HG03457 (cell line): ENCODE data around the gene ERAL1.
"Not testable (repeated sequence)": the region's sequence is repeated elsewhere in the genome, so short reads cannot be mapped to it uniquely, and the experiment has no call there.

Experiments used
- ATAC-seq: cut with Tn5 transposase; IDR thresholded peaks from one replicate; pipeline ENCODE4 v1.9.1; 2021; ENCODE audit warnings: moderate number of reproducible peaks; ENCODE audit not compliant: unreplicated experiment

Gene ERAL1

GRCh38 chr17:28854457-28855335 lies at the start of gene ERAL1:
TSS of gene ERAL1 (plus strand) at chr17:28855016. CDS start at chr17:28855035, 19 bp downstream.
- ATAC-seq: no peak

GRCh38 chr17:28807925-28808634 lies 46.7 kb upstream of the ERAL1 start:
- no peak for ATAC-seq

GRCh38 chr17:28810437-28810836 lies 44.4 kb upstream of the ERAL1 start:
- no peak for ATAC-seq

DNA sequence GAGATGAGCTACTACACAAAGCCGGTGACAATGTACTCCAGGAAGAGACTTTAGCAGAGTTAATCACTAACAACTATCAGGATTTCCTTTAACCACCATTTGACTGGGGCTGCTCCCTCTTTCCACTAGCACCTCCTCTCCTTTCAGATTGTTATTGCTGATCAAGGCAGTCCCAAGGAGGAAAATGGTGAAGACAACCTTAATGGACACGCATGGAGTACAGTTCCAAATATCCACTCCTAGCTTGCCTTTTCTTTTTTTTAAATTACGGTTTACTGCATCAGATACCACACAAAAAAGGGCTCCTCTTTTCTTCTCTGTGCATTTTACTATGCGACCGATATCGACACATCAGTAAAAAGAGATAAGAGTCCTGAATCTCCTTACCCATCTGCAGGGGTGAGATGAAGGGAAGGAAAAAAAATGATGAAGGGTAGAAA lies 43.1 kb upstream of the ERAL1 start:
- ATAC-seq: peak; percentile 16

GRCh38 chr17:28812091-28812747 lies 42.6 kb upstream of the ERAL1 start:
- ATAC-seq: peak; percentile 88

DNA sequence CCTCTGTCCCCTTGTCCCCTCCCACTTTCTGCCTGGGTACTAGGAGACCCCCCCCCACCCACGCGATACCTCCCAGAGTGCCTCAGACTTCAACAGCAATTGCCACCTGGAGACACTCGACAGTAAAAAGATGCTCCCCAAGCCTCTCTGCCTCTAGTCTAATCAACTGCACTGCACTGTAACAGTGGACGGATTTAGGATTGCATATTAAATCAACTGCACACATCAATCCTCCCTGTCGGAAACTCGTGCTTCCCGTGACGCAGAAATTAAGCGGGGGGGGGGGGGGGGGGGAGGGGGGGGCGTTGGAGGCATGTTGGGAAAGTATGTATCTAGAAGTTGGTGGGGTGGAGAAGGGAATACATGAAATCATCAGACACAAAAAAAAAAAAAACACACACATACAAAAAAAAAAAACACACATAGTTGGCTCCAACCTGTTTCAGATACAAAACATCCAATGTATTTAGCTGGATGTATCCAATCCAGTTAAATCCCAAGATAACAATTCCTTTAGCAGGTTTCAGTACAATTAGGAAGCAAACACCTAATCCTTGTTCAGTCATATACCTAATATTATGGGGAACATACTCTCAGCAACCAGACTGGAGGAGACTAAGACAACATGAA lies 42.0 kb upstream of the ERAL1 start:
- no peak for ATAC-seq

DNA sequence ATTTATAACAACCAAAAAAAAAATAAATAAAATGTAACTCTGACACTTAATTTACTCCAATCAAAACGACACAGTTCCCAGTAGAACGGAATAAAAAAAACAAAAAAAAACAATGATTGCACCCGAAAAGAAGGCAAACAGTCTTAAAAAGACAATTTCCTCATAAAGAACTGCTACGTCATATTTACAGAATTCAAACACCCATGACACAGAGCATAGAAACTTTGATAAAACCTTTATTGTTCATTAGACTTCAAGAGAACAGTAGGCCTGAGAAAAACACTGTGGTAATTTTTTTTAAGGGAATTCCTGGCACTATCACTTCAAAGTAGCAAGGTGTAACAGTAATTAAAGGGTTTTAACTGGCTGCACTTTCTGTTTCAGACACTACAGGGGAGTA lies 38.3 kb upstream of the ERAL1 start:
- ATAC-seq: no peak

- ATAC-seq: no peak
Measured at GRCh38 chr17:28818819-28819221, 36.0 kb upstream of the ERAL1 start.

DNA sequence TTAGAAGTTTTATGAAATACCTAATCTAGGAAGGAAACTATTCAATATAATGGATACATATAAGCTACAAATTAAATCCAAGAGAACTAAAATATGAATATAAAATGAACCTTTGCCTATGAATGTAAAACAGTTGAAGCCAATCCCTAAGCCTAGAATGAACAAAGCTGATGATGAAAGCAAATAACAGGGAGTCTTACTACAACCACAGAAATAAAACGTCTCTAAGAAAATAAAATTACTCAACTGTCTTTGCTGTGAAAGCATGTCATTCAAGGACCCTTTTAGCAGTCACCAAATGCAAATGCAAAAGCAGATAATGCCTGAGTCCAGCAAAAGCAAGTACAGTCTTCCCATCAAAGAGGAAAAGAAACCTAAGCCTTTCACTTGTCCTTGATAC lies 35.2 kb upstream of the ERAL1 start:
- ATAC-seq: no peak

DNA sequence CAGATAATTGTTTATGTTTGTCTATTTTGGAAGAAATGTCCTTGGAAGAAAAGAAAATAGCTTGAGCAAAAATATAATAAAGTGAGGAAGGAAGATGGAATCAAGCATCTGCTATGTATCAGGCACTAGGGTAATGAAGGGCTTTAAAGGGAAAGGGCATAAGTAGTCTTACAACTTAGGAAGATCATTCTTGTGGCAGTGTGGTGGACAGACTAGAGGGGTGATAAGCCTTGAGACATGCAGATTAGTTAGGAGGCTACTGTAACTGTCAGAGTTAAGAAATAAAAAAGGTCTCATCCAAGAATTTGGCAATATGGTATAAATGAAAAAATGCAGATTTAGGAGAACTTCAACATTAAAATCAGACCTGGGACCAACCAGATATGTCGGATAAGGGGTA lies 27.1 kb upstream of the ERAL1 start:
- no peak for ATAC-seq

GRCh38 chr17:28828294-28829040 lies 26.3 kb upstream of the ERAL1 start:
- ATAC-seq: no peak

GRCh38 chr17:28834420-28834819 lies 20.4 kb upstream of the ERAL1 start:
- ATAC-seq: no peak

DNA sequence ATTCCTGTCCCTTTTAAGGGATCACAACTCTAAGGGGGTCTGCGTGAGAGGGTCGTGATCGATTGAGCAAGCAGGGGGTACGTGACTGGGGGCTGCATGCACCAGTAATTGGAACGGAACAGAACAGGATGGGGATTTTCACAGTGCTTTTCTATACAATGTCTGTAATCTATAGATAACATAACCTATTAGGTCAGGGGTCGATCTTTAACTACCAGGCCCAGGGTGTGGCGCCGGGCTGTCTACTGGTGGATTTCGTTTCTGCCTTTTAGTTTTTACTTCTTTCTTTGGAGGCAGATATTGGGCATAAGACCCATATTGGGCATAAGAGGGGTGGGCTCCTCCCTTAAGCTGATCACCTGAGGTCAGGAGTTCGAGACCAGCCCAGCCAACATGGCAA lies 18.3 kb upstream of the ERAL1 start:
- ATAC-seq: not testable (repeated sequence)

DNA sequence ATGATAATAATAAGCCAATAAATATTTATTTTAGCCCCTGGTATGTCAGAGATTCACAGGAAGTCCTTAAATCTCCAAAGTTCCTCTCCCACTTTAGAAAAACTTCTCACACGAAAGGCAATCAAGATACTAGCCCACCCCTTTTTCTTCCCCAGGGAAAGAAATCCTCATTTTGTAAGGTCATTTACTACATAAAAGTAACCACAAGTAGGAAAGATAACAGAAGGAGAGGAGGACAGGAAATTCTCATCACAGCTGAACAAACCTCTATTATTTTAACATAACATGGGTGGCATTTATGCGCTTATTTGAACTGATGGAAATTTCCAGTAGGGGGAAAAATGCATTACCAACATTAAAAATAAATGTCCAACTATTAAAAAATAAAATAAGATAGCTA lies 15.6 kb upstream of the ERAL1 start:
- ATAC-seq: no peak

GRCh38 chr17:28841901-28842281 lies 12.9 kb upstream of the ERAL1 start:
- ATAC-seq: no peak

GRCh38 chr17:28842282-28843012 lies 12.4 kb upstream of the ERAL1 start, which contains the start of gene FAM222B:
TSS of gene FAM222B (minus strand) at chr17:28842790. CDS start at chr17:28766667, 76,123 bp downstream.
- no peak for ATAC-seq

DNA sequence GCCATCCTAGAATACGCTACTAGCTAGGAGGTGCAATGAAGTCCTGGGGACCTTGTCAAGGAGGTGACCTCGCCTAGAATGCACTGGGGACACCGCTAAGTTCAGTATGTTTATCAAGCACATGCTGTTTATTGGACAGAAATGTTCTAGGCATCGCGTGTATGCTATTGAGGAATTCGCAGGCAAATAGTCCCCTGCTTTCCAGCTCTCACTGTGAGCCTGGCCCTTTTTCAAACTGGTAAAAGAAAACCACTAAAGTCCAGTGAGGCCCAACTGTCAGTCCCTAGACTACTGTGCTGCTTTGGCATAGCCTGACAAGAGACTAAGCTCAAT lies 11.0 kb upstream of the ERAL1 start:
- ATAC-seq: no peak

DNA sequence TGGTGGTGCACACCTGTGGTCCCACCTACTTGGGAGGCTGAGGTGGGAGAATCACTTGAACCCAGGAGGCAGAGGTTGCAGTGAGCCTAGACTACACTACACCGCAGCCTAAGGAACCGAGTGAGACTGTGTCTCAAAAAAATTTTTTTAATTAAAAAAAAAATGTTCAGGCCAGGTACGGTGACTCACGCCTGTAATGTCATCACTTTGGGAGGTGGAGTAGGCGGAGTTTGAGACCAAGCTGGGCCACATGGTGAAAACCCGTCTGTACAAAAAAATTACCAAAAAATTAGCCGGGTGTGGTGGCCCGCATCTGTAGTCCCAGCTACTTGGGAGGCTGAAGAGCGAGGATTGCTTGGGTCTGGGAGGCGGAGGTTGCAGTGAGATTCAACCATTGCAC lies 8.6 kb upstream of the ERAL1 start:
- ATAC-seq: no peak

DNA sequence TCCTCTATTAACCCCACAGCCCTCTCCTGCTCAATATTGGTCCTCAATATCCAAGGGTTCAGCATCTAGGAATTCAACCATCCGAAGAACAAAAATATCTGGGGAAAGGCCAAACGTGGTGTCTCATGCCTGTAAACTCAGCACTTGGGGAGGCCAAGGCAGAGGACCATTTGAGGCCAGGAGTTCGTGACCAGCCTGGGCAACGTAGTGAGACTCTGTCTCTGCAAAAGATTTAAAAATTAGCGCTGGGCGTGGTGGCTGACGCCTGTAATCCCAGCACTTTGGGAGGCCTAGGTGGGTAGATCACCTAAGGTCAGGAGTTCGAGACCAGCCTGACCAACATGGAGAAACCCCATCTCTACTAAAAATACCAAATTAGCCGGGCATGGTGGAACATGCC lies 8.1 kb upstream of the ERAL1 start:
- not testable (repeated sequence) for ATAC-seq

GRCh38 chr17:28848667-28849066 lies 6.1 kb upstream of the ERAL1 start:
- ATAC-seq: not testable (repeated sequence)
